Measurements from ENCODE around the gene SLC18A2.

DNA sequence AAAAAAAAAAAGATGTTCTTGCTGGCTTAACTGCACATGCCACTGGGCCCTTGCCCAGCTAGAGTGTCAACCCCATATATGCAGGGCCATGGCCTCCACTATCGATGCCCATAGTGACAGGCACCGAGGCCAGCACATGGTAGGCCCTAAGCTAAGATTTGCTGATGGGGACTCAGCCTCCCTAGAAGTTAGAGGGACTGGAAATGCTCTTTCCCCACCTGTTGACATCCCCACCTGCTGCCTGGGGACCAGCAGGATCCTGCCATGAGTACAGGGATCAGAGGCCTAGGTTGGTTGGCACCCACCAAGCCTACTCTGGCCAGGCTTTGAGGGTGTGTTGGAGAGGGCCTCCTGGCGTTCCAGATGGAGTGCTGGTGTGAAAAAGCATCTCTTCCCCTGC lies 16.0 kb upstream of the SLC18A2 start:
- TF ChIP-seq CTCF (IDR thresholded peaks at IDR 0.05; ENCODE audit: extremely low read depth in 1 of 2, insufficient read depth in 1 of 2, low read depth in 1 of 2, low read length in 2 of 2) (no peak), EZH2 (IDR thresholded peaks at IDR 0.05; ENCODE audit: borderline replicate concordance, low read depth, low read length, severe bottlenecking) (no peak), POLR2A (IDR thresholded peaks at IDR 0.05; ENCODE audit: low read depth, low read length) (no peak), MYC (IDR thresholded peaks at IDR 0.05; ENCODE audit: low read depth, low read length) (no peak)

Measured in endothelial cell of umbilical vein (primary cell).